OCI-M2 (cell line): ENCODE data around the gene OAS2.

ENCODE experiments used
- DNase-seq: peaks from one replicate; lab custom pipeline; 2025; ENCODE audit not compliant: unreplicated experiment; lab: John Stamatoyannopoulos, UW

OAS2 gene

GRCh38 chr12:113055594-113056380 lies 77.5 kb downstream of the OAS2 start:
- DNase-seq: no peak

GRCh38 chr12:113056381-113056630 lies 78.0 kb downstream of the OAS2 start:
- no peak for DNase-seq

GRCh38 chr12:113056631-113057488 lies 78.5 kb downstream of the OAS2 start, which contains the start of gene DTX1:
DTX1 (plus strand) TSS chr12:113056730; CDS start chr12:113058193, 1,463 bp downstream.
- DNase-seq: no peak

- DNase-seq: no peak
These were observed 79.5 kb downstream of the OAS2 start for GRCh38 chr12:113057565-113058485.

GRCh38 chr12:113058553-113058952 lies 80.2 kb downstream of the OAS2 start:
- DNase-seq: no peak

- DNase-seq: no peak
These were observed 80.8 kb downstream of the OAS2 start for GRCh38 chr12:113059071-113059595.

- DNase-seq: no peak
These were observed 82.1 kb downstream of the OAS2 start for GRCh38 chr12:113060336-113060960.

GRCh38 chr12:113061061-113061694 lies 82.9 kb downstream of the OAS2 start:
- no peak for DNase-seq
